Duodenal mucosa (tissue), 2 donors: ENCODE data around the gene TET3.
"Not testable (repeated sequence)": the region's sequence is repeated elsewhere in the genome, so short reads cannot be mapped to it uniquely, and the experiment has no call there.

Experiments
- H3K27ac ChIP-seq: one replicate; pipeline ENCODE4 v1.7.0; 2013; ENCODE audit warnings: low read depth, low read length
- H3K27me3 ChIP-seq, 2 donors: one replicate each; pipeline ENCODE4 v1.7.0; 2013; ENCODE audit warnings: low read length in 2 of 2, control low read depth in 1 of 2; ENCODE audit not compliant: insufficient read depth in 2 of 2, control insufficient read depth in 1 of 2
- H3K36me3 ChIP-seq, 2 donors: one replicate each; pipeline ENCODE4 v1.7.0; 2013; ENCODE audit warnings: low read length in 2 of 2, control low read depth in 1 of 2; ENCODE audit not compliant: insufficient read depth in 2 of 2, control insufficient read depth in 1 of 2
- H3K4me1 ChIP-seq, 2 donors: one replicate each; pipeline ENCODE4 v1.7.0; 2013; ENCODE audit warnings: low read length in 2 of 2, control low read depth in 1 of 2; ENCODE audit not compliant: insufficient read depth in 2 of 2, control insufficient read depth in 1 of 2
- H3K4me3 ChIP-seq, 2 donors: one replicate each; pipeline ENCODE4 v1.7.0; 2013; ENCODE audit warnings: low read length in 2 of 2, low read depth in 1 of 2
- H3K9ac ChIP-seq, 2 donors: one replicate each; pipeline ENCODE4 v1.7.0; 2013; ENCODE audit warnings: low read length in 2 of 2, low read depth in 1 of 2
- H3K9me3 ChIP-seq, 2 donors: one replicate each; pipeline ENCODE4 v1.7.0; 2013; ENCODE audit warnings: low read length in 2 of 2, control low read depth in 1 of 2; ENCODE audit not compliant: control insufficient read depth in 1 of 2

TET3 gene

DNA sequence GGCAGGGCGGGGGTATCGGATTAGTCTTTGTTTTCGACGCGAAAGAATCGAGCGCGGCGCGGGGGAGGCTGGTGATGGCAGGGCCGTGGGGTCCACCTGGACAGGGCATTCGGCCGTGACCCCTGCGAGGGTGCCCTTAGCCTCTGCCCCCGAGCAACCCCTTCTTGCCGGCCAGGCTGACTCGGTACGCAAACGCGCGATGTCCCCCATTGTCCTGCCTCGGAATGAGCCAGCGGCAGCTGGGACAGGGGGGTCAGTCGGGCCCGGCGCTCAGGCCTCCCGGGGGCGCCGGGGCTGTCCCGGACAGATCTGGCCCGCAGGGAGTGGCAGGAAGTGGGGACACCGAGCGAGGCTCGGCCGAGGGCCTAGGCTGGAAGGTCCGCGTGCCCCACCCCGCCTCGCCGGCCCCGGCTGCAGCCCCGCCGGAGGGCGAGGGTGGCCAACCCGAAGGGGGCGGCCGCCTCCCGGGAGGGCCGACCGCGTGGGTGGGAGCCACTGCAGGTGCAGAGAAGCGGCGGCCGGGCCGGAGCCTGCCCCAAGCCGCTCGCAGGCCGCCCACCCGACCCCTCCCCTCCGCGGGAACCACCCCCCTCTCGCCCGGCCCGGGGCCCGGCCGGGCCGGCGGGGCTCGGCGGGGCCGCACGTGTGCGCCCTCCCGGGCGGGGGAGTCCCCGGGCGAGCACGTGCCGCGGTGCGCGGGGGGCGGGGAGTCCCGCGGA lies at the start of gene TET3:
Gene TET3, plus strand, starts transcription at position 708 of the 719 bp plus-strand sequence. CDS start 1,494 bp downstream, outside the sequence.
- no peaks in the 10 kb centered on the region for H3K36me3 ChIP-seq
- H3K27ac ChIP-seq, result peak within 1 kb of the TSS; percentile 97
- H3K4me3 ChIP-seq, result peak within 1 kb of the TSS; percentile 72 to 75
- H3K27me3 ChIP-seq, result no peaks in the 10 kb centered on the region
- peaks cover 74 to 75% of the 10 kb centered on the region in 2 donors for H3K4me1 ChIP-seq
- H3K9me3 ChIP-seq, result no peaks in the 10 kb centered on the region
- H3K9ac ChIP-seq, result peak within 1 kb of the TSS; percentile 85 to 90

- no peak overlapping the region for H3K9ac ChIP-seq
- no peak overlapping the region for H3K27ac ChIP-seq
- H3K9me3 ChIP-seq, result no peaks in the 10 kb centered on the region
- no peaks in the 10 kb centered on the region for H3K4me1 ChIP-seq
- no peak overlapping the region for H3K4me3 ChIP-seq
- H3K36me3 ChIP-seq, result peaks cover 0 to 56% of the 10 kb centered on the region in 2 donors
- no peaks in the 10 kb centered on the region for H3K27me3 ChIP-seq
These were observed 49.1 kb upstream of the TET3 start for GRCh38 chr2:73935641-73936040.

DNA sequence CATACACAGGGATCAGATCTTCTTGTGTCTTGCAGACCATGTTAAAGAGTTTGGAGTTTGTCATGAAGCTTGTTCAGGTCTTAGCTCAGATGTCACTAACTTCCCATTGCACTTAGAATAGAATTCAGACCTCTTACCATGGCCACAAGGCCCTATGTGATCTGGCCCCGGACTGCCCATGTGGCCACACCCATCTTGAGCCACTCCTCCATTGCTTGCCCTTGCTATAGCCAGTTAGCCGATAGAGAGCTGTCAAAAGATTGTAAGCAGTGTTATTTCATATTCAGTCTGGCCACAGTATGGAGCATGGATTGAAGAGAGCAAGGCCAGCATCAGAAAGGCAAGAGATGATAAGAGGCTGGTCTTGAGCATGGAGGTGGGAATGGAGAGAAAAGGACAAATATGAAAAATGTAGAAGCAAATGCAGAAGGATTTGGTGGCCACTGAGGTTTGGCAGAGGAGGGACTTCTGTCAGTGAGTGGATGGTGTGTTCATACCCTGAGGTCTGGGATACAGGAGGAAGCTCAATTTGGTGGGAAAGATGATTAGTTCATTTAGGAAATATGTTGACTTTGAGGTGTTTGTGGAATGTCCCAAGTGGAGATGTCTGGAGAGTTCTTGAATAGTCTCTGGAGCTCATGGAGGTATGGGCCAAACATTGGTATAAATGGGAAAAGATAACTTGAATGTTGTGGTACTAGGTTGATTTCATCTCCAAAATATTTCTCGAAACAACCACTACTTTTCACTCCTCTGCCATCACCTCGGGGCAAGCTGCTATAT lies 47.4 kb upstream of the TET3 start:
- no peaks in the 10 kb centered on the region for H3K27me3 ChIP-seq
- peaks cover 0 to 54% of the 10 kb centered on the region in 2 donors for H3K36me3 ChIP-seq
- no peaks in the 10 kb centered on the region for H3K4me1 ChIP-seq
- H3K27ac ChIP-seq, result no peak overlapping the region
- H3K4me3 ChIP-seq, result no peak overlapping the region
- no peak overlapping the region for H3K9ac ChIP-seq
- H3K9me3 ChIP-seq, result no peaks in the 10 kb centered on the region

DNA sequence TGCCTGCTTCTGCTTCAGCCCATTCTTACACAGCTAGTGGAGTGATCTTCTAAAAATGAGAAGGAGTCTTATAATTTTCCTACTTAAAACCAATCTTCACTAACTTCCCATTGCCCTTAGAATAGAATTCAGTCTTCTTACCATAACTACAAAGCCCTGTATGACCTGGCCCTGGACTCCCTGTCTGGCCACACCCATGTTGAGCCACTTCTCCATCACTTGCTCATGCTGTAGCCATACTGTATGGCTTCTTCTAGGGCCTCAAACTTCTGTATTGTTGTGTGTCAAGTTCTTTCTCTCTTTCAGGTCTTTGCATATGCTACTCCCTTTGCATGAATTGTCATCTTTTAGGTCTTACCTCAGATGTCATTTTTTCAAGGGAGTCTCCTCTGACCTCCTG lies 46.8 kb upstream of the TET3 start:
- no peaks in the 10 kb centered on the region for H3K9me3 ChIP-seq
- no peaks in the 10 kb centered on the region for H3K27me3 ChIP-seq
- H3K36me3 ChIP-seq, result peaks cover 0 to 49% of the 10 kb centered on the region in 2 donors
- H3K27ac ChIP-seq, result no peak overlapping the region
- H3K9ac ChIP-seq, result no peak overlapping the region
- no peaks in the 10 kb centered on the region for H3K4me1 ChIP-seq
- H3K4me3 ChIP-seq, result no peak overlapping the region

- Histone ChIP-seq H3K9me3 (no peaks in the 10 kb centered on the region), H3K4me3 (no peak overlapping the region), H3K27ac (no peak overlapping the region), H3K9ac (no peak overlapping the region), H3K36me3 (peaks cover 0 to 45% of the 10 kb centered on the region in 2 donors), H3K27me3 (no peaks in the 10 kb centered on the region), H3K4me1 (no peaks in the 10 kb centered on the region)
These were observed 45.9 kb upstream of the TET3 start for GRCh38 chr2:73938718-73939352.

GRCh38 chr2:73939419-73939818 lies 45.3 kb upstream of the TET3 start:
- H3K9ac ChIP-seq, result no peak overlapping the region
- no peak overlapping the region for H3K27ac ChIP-seq
- no peaks in the 10 kb centered on the region for H3K27me3 ChIP-seq
- no peaks in the 10 kb centered on the region for H3K9me3 ChIP-seq
- H3K4me1 ChIP-seq, result no peaks in the 10 kb centered on the region
- H3K4me3 ChIP-seq, result no peak overlapping the region
- peaks cover 3 to 45% of the 10 kb centered on the region in 2 donors for H3K36me3 ChIP-seq

DNA sequence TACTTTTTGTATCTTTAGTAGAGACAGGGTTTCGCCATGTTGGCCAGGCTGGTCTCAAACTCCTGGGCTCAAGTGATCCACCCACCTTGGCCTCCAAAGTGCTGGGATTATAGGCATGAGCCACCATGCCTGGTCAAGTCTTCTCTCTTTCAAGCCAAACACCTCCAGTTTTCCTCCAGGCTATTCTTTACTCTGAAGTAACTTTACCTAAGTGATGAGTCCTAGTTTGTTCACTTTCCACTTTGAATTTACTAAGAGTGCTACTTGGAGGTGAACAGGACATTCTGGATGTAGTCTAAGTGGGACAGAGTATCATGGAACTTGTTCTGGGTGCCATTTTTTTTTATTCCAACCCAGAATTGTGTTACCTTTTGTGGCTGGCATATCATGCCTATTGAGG lies 44.6 kb upstream of the TET3 start:
- H3K9me3 ChIP-seq, H3K4me1 ChIP-seq, H3K9ac ChIP-seq, H3K4me3 ChIP-seq, H3K27me3 ChIP-seq, H3K27ac ChIP-seq: not testable (repeated sequence)
- H3K36me3 ChIP-seq, result peaks cover 7 to 51% of the 10 kb centered on the region in 2 donors

GRCh38 chr2:73942664-73943063 lies 42.0 kb upstream of the TET3 start:
- no peaks in the 10 kb centered on the region for H3K4me1 ChIP-seq
- no peak overlapping the region for H3K27ac ChIP-seq
- peaks cover 18 to 52% of the 10 kb centered on the region in 2 donors for H3K36me3 ChIP-seq
- no peaks in the 10 kb centered on the region for H3K27me3 ChIP-seq
- no peaks in the 10 kb centered on the region for H3K9me3 ChIP-seq
- H3K4me3 ChIP-seq, result no peak overlapping the region
- H3K9ac ChIP-seq, result no peak overlapping the region

GRCh38 chr2:73944714-73945113 lies 40.0 kb upstream of the TET3 start:
- no peak overlapping the region for H3K4me3 ChIP-seq
- H3K27me3 ChIP-seq, result no peaks in the 10 kb centered on the region
- H3K27ac ChIP-seq, result no peak overlapping the region
- H3K9me3 ChIP-seq, result no peaks in the 10 kb centered on the region
- H3K9ac ChIP-seq, result no peak overlapping the region
- H3K36me3 ChIP-seq, result peaks cover 31 to 55% of the 10 kb centered on the region in 2 donors
- peaks cover 9% of the 10 kb centered on the region in 2 donors for H3K4me1 ChIP-seq

DNA sequence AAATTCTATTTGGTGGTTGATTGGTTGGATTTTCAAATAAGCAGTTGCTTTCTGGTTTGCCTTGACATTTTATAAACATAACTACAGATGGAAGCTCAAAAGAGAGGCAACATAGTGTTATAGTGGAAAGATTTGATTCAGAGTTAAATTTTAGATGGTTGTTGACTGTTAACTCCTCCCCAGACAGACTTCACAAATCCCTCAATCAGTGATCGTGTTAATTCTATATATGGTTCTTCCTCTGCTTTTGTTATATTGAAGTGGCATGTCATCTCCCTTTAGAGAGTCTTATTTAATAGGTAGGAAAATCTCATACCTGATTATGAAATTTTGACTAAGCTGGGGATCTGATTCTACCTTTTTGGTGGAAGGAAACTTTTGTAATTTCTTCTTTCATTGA lies 38.5 kb upstream of the TET3 start:
- Histone ChIP-seq H3K27ac (no peak overlapping the region), H3K4me3 (no peak overlapping the region), H3K4me1 (peaks cover 9% of the 10 kb centered on the region in 2 donors), H3K36me3 (peaks cover 42 to 56% of the 10 kb centered on the region in 2 donors), H3K9ac (no peak overlapping the region), H3K9me3 (no peaks in the 10 kb centered on the region), H3K27me3 (no peaks in the 10 kb centered on the region)
